Right lung (tissue), 5 donors: Measurements from ENCODE around the gene ZIC2. TPM values are rescaled to one million over a fixed set of nuclear protein-coding genes. Genes with fewer than 3 reads are reported as not detected.

ENCODE experiments used
- DNase-seq, 2 donors: peaks; one replicate each; pipeline ENCODE4 v3.0.0-alpha.2; 2013
- polyA plus RNA-seq, 5 donors: library from polyadenylated mRNA; unstranded; fragments of 120-200 nt; gene quantifications; one replicate each; pipeline versions ENCODE4 v1.2.1 to v1.2.3, GENCODE V29; 2013; ENCODE audit warnings: inconsistent platforms in 1 of 5, low replicate concordance in 1 of 5; ENCODE audit not compliant: insufficient read length in 5 of 5, insufficient read depth in 1 of 5

Gene ZIC2
- polyA plus RNA-seq, 5 donors = 0.11 to 0.31 (median 0.15) TPM; not detected in 2

- DNase-seq = no peak
These were observed 7.8 kb upstream of the ZIC2 start for GRCh38 chr13:99973808-99974185.

GRCh38 chr13:99974296-99974938 is 7.2 kb upstream of the ZIC2 start:
- DNase-seq = no peak

- no peak for DNase-seq
These were observed 6.5 kb upstream of the ZIC2 start for GRCh38 chr13:99974939-99975561.

- no peak for DNase-seq
These were observed 6.0 kb upstream of the ZIC2 start for GRCh38 chr13:99975626-99976025.

GRCh38 chr13:99976575-99976974 is 5.0 kb upstream of the ZIC2 start:
- DNase-seq = no peak

- no peak for DNase-seq
These were observed 4.2 kb upstream of the ZIC2 start for GRCh38 chr13:99977334-99977911.

GRCh38 chr13:99977912-99978798 is 3.4 kb upstream of the ZIC2 start:
- DNase-seq = no peak

GRCh38 chr13:99978799-99979452 is 2.7 kb upstream of the ZIC2 start:
- DNase-seq = no peak

- DNase-seq = no peak
These were observed 2.0 kb upstream of the ZIC2 start for GRCh38 chr13:99979453-99980200.

- no peak for DNase-seq
These were observed 1.3 kb upstream of the ZIC2 start for GRCh38 chr13:99980201-99980823.

GRCh38 chr13:99980824-99981734 is 505 bp upstream of the ZIC2 start:
- no peak for DNase-seq

- DNase-seq = no peak
These were observed 599 bp downstream of the ZIC2 start for GRCh38 chr13:99982036-99982730.

- DNase-seq = no peak
These were observed 1.3 kb downstream of the ZIC2 start for GRCh38 chr13:99982731-99983498.

GRCh38 chr13:99983499-99984401 is 2.2 kb downstream of the ZIC2 start:
- no peak for DNase-seq

GRCh38 chr13:99984461-99985240 is 3.1 kb downstream of the ZIC2 start:
- DNase-seq = no peak

- no peak for DNase-seq
These were observed 3.8 kb downstream of the ZIC2 start for GRCh38 chr13:99985241-99985874.
